ENCODE measurements around the gene KYAT1.
"Not testable (repeated sequence)": the region's sequence is repeated elsewhere in the genome, so short reads cannot be mapped to it uniquely, and the experiment has no call there.

Gene KYAT1

GRCh38 chr9:128882677-128883603, 1.2 kb upstream of the KYAT1 start:
- no peak for DNase-seq

- no peak for DNase-seq
Observed at GRCh38 chr9:128877852-128878251, 3.9 kb downstream of the KYAT1 start.

DNA sequence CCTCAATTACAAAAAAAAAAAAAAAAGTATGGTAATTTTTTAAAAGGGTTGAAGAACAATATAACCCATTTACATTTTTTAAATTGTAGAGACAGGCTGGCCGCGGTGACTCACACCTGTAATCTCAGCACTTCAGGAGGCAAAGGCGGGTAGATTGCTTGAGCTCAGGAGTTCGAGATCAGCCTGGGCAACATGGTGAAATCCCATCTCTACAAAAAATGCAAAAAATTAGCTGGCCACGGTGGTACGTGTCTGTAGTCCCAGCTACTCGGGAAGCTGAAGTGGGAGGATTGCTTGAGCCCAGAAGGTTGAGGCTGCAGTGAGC, 10.8 kb downstream of the KYAT1 start:
- not testable (repeated sequence) for DNase-seq

DNA sequence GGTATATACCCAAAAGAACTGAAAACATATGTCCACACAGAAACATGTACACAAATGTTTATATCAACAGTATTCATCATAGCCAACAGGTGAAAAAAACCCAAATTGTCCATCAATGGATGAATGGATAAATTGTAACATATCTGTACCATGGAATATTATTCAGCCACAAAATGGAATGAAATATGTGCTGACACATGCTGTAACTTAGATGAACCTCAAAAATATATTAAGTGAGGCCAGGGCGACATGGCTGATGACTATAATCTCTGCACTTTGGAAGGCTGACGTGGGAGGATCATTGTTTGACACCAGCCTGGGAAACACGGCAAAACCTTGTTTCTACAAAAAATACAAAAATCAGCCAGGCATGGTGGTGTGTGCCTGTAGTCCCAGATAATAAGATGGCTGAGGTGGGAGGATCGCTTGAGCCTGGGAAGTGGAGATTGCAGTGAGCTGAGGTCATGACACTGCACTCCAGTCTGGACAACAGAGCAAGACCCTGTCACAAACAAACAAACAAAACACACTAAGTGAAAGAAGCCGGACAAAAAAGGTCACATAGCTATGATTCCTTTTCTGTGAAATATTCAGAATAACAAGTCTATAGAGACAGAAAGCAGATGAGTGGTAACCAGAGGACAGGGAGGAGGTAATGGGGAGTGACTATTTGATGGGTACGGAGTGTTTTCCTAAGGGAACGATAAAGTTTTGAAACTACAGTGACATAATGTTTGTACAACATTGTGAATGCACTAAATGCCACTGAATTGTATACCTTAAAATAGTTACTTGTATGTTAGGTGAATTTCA, 11.4 kb downstream of the KYAT1 start:
- DNase-seq = no peak

GRCh38 chr9:128863647-128864046, 18.1 kb downstream of the KYAT1 start:
- peak; percentile 73 for DNase-seq

DNA sequence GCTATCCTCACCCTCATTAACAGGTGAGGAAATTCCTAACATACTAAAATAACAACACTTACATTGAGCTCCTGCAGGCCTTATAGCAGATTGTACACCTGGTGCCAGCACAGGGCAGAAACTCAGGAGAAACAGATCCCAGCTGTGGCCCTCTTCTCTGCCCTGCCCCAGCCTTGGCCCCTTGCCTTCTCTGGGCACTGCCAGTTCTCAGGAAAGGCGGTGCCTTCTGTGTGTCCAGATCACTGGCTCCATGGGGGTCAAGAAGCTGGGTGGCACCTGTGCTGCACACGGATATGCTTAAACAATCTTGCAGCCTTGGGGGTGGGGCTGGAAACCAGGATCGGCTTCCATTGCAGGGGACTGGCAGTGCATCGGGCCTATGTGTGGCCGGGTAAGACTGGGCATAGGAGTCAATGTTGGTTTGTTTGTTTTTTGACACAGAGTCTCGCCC, 19.3 kb downstream of the KYAT1 start:
- DNase-seq = no peak

DNA sequence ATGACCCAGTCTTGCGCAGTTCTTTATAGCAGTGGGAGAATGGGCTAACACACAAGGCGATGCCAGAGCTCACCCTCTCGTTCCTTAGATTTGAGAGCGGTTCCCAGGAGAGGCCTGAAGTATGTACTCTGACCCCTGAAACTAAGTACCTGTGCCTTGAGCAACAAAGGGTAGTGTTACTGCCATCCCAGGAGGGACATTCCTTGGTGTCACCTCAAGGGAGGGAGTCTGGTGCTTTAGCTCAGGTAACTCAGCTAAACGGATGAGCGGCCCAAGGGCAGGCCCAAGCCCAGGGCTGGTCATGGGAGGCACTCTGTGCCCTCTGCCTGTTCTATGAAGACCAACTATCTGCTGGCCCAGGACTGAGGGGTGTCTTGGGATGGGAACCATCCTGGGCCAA, 20.2 kb downstream of the KYAT1 start:
- no peak for DNase-seq

GRCh38 chr9:128860937-128861336, 20.8 kb downstream of the KYAT1 start:
- DNase-seq = no peak

DNA sequence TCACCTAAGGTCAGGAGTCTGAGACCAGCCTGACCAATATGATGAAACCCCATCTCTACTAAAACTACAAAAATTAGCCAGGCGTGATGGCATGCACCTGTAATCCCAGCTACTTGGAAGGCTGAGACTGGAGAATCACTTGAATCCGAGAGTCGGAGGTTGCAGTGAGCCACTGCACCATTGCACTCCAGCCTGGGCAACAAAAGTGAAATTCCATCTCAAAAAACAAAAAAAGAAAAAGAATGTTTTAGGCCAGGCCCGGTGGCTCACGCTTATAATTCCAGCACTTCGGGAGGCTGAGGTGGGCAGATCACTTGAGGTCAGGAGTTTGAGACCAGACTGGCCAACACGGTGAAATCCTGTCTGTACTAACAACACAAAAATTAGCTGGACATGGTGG, 23.3 kb downstream of the KYAT1 start:
- DNase-seq = not testable (repeated sequence)

DNA sequence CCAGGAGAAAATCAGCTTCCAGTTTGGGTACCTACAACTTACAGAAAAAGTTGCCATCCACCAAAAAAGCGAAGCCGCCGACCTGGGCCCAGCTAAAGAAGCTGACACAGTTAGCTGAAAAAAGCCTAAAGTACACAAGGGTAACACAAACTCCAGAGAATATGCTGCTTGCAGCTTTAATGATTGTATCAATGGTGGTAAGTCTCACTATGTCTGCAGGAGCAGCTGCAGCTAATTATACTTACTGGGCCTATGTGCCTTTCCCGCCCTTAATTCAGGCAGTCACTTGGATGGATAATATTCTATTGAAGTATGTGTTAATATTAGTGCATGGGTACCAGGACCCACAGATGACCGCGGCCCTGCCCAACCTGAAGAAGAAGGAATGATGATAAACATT, 27.3 kb downstream of the KYAT1 start:
- DNase-seq = not testable (repeated sequence)

GRCh38 chr9:128852646-128853045, 29.1 kb downstream of the KYAT1 start:
- DNase-seq = not testable (repeated sequence)

GRCh38 chr9:128851779-128852600, 29.8 kb downstream of the KYAT1 start:
- not testable (repeated sequence) for DNase-seq

GRCh38 chr9:128851024-128851423, 30.7 kb downstream of the KYAT1 start:
- DNase-seq = not testable (repeated sequence)

DNA sequence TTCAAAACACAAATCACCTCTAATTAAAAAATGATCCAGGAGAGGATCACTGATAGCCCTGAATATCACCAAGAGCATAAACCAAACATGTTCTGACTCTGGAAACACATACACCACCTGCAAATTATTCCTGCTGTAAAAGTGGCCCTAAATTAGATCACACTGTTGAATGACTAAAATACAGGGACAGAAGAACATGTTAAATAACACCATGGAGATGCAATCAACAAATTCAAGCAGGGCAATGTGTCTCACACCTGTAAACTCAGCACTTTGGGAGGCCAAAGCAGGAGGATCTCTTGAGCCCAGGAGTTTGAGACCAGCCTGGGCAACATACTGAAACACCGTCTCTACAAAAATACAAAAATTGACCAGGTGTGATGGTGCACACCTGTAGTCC, 33.9 kb downstream of the KYAT1 start:
- no peak for DNase-seq

DNA sequence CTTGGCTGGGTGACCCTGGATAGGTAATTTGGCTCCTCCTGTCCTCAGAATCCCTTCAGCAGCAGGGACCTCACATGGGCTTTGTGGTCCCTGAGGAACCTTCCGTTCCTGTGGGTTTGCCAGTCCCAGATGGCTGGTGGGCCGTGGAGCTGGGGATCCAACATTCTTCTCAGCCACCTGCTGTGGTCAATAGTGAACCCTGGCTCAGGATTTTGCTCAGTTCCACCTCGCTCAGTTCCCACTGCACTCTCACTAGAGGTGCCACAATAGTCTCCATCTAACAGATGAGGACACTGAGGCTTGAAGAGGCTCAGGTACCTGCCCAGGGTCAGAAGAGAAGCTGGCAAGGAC, 35.1 kb downstream of the KYAT1 start:
- no peak for DNase-seq

- no peak for DNase-seq
Observed at GRCh38 chr9:128845186-128845931, 36.4 kb downstream of the KYAT1 start.

- not testable (repeated sequence) for DNase-seq
Observed at GRCh38 chr9:128843171-128843570, 38.6 kb downstream of the KYAT1 start.

GRCh38 chr9:128841694-128842492, 39.9 kb downstream of the KYAT1 start:
- DNase-seq = no peak

DNA sequence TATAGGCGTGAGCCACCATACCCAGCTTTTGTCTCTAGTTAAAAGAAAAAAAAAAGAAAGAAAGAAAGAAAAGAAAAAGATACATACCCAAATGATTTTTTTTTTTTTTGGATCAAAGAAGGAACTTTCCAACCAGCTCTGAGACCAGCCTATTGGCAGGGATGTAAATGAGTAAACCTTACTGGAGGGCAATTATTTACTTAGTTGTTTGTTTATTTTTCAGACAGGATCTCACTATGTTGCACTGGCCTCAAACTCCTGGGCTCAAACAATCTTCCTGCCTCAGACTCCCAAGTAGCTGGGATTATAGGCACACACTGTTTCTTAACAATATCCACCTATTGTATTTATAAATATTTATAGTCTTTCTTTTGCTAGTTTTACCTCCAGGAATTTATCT, 41.2 kb downstream of the KYAT1 start:
- DNase-seq = no peak

DNA sequence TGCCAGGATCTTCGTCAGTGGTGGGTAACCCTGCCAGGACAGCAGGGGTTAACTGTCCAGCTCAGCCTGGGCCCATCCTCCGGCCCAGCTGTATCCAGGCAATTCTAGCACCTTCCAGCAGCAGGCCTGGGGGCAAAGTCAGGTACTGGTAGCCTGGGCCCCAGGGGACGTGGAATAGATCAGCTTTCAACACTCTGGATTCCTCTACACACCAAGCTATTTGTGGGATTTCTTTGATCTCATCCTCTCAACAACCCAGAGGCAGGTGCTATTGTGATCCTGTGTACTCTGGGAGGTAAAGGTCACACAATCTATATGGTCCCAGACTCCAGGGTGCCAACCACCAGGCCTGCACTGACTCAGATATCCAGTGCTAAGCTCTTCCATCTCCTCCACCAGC, 43.4 kb downstream of the KYAT1 start:
- no peak for DNase-seq

DNA sequence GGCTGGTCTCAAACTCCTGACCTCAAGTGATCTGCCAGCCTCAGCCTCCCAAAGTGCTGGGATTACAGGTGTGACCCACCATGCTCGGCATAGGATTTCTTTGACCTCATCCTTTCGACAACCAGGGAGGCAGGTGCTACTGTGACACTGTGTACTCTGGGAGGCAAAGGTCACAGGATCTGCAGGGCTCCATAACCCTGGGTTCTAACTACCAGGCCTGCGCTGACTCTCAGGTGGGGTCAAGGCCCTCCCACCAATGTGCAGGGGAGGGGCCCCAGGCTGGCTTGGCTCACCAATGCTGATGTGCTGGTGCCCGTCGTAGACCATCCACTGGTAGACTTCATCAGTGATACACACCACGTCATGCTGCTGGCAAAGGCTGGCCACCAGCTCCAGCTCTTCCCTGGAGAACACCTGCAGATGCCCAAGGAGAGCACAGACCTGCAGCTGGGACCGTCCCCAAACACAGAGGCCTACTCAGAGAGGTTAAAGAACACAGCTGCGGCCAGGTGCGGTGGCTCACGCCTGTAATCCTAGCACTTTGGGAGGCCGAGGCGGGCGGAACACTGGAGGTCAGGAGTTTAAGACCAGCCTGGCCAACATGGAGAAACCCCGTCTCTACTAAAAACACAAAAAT, 45.1 kb downstream of the KYAT1 start:
- no peak for DNase-seq

Data from femur (tissue), 1 donor.